Activated naive CD4-positive, alpha-beta T cell treated with anti-CD3 and anti-CD28 coated beads, Interleukin-2, amount 50 U/mL, for 24 hours (primary cell): ENCODE results near the gene TRIO.

Experiments
- H3K27ac Mint-ChIP-seq: one replicate; pipeline ENCODE4 v1.8.0; 2021; ENCODE audit warnings: mild to moderate bottlenecking, mixed read lengths
- H3K27me3 Mint-ChIP-seq: one replicate; pipeline ENCODE4 v1.8.0; 2021; ENCODE audit warnings: mixed read lengths
- H3K36me3 Mint-ChIP-seq: one replicate; pipeline ENCODE4 v1.8.0; 2021; ENCODE audit warnings: mixed read lengths
- H3K4me1 Mint-ChIP-seq: one replicate; pipeline ENCODE4 v1.8.0; 2021; ENCODE audit warnings: mixed read lengths
- H3K4me3 Mint-ChIP-seq: one replicate; pipeline ENCODE4 v1.8.0; 2021; ENCODE audit warnings: mild to moderate bottlenecking, mixed read lengths
- H3K9me3 Mint-ChIP-seq: one replicate; pipeline ENCODE4 v1.8.0; 2021; ENCODE audit warnings: mixed read lengths

Gene TRIO

GRCh38 chr5:14211818-14212803 lies 69.0 kb downstream of the TRIO start:
- Mint-ChIP-seq H3K4me3 (no peak overlapping the region), H3K27me3 (peaks cover 7% of the 10 kb centered on the region), H3K27ac (no peak overlapping the region), H3K4me1 (no peaks in the 10 kb centered on the region), H3K36me3 (no peaks in the 10 kb centered on the region), H3K9me3 (no peaks in the 10 kb centered on the region)

- Mint-ChIP-seq H3K9me3 (no peaks in the 10 kb centered on the region), H3K4me1 (no peaks in the 10 kb centered on the region), H3K36me3 (no peaks in the 10 kb centered on the region), H3K27me3 (peaks cover 7% of the 10 kb centered on the region), H3K27ac (no peak overlapping the region), H3K4me3 (no peak overlapping the region)
Measured at GRCh38 chr5:14212838-14213237, 69.7 kb downstream of the TRIO start.

- no peak overlapping the region for H3K27ac Mint-ChIP-seq
Measured at GRCh38 chr5:14213253-14213652, 70.1 kb downstream of the TRIO start.

GRCh38 chr5:14213813-14214585 lies 70.9 kb downstream of the TRIO start:
- H3K9me3 Mint-ChIP-seq = no peaks in the 10 kb centered on the region
- no peaks in the 10 kb centered on the region for H3K36me3 Mint-ChIP-seq
- no peak overlapping the region for H3K4me3 Mint-ChIP-seq
- H3K27me3 Mint-ChIP-seq = peaks cover 10% of the 10 kb centered on the region
- no peak overlapping the region for H3K27ac Mint-ChIP-seq
- no peaks in the 10 kb centered on the region for H3K4me1 Mint-ChIP-seq

More at GRCh38 chr5:14213253-14213652, 70.1 kb downstream of the TRIO start:
- no peak overlapping the region for H3K4me3 Mint-ChIP-seq
- H3K9me3 Mint-ChIP-seq = no peaks in the 10 kb centered on the region
- no peaks in the 10 kb centered on the region for H3K4me1 Mint-ChIP-seq
- no peaks in the 10 kb centered on the region for H3K36me3 Mint-ChIP-seq
- H3K27me3 Mint-ChIP-seq = peaks cover 8% of the 10 kb centered on the region

GRCh38 chr5:14215901-14216300 lies 72.8 kb downstream of the TRIO start:
- Mint-ChIP-seq H3K27me3 (peaks cover 14% of the 10 kb centered on the region), H3K4me3 (no peak overlapping the region), H3K36me3 (no peaks in the 10 kb centered on the region), H3K4me1 (no peaks in the 10 kb centered on the region), H3K9me3 (no peaks in the 10 kb centered on the region), H3K27ac (no peak overlapping the region)

GRCh38 chr5:14216372-14216771 lies 73.2 kb downstream of the TRIO start:
- Mint-ChIP-seq H3K27ac (no peak overlapping the region), H3K4me3 (no peak overlapping the region), H3K9me3 (no peaks in the 10 kb centered on the region)

GRCh38 chr5:14216902-14217301 lies 73.8 kb downstream of the TRIO start:
- no peaks in the 10 kb centered on the region for H3K36me3 Mint-ChIP-seq
- no peaks in the 10 kb centered on the region for H3K9me3 Mint-ChIP-seq
- peaks cover 16% of the 10 kb centered on the region for H3K27me3 Mint-ChIP-seq
- H3K4me1 Mint-ChIP-seq = no peaks in the 10 kb centered on the region
- no peak overlapping the region for H3K27ac Mint-ChIP-seq
- no peak overlapping the region for H3K4me3 Mint-ChIP-seq

More at GRCh38 chr5:14216372-14216771, 73.2 kb downstream of the TRIO start:
- Mint-ChIP-seq H3K27me3 (peaks cover 15% of the 10 kb centered on the region), H3K4me1 (no peaks in the 10 kb centered on the region), H3K36me3 (no peaks in the 10 kb centered on the region)

GRCh38 chr5:14217587-14217986 lies 74.4 kb downstream of the TRIO start:
- Mint-ChIP-seq H3K36me3 (no peaks in the 10 kb centered on the region), H3K4me3 (no peak overlapping the region), H3K4me1 (no peaks in the 10 kb centered on the region), H3K9me3 (no peaks in the 10 kb centered on the region), H3K27me3 (peaks cover 16% of the 10 kb centered on the region), H3K27ac (no peak overlapping the region)

GRCh38 chr5:14218011-14218410 lies 74.9 kb downstream of the TRIO start:
- H3K27ac Mint-ChIP-seq = no peak overlapping the region
- no peaks in the 10 kb centered on the region for H3K36me3 Mint-ChIP-seq
- H3K27me3 Mint-ChIP-seq = peaks cover 20% of the 10 kb centered on the region
- H3K4me1 Mint-ChIP-seq = no peaks in the 10 kb centered on the region
- H3K9me3 Mint-ChIP-seq = no peaks in the 10 kb centered on the region
- H3K4me3 Mint-ChIP-seq = no peak overlapping the region

GRCh38 chr5:14218480-14218879 lies 75.3 kb downstream of the TRIO start:
- Mint-ChIP-seq H3K9me3 (no peaks in the 10 kb centered on the region), H3K36me3 (no peaks in the 10 kb centered on the region), H3K4me1 (no peaks in the 10 kb centered on the region), H3K27ac (no peak overlapping the region), H3K27me3 (peaks cover 23% of the 10 kb centered on the region), H3K4me3 (no peak overlapping the region)

GRCh38 chr5:14218897-14219573 lies 75.9 kb downstream of the TRIO start:
- Mint-ChIP-seq H3K27ac (no peak overlapping the region), H3K36me3 (no peaks in the 10 kb centered on the region), H3K4me1 (no peaks in the 10 kb centered on the region), H3K27me3 (peaks cover 23% of the 10 kb centered on the region), H3K9me3 (no peaks in the 10 kb centered on the region), H3K4me3 (no peak overlapping the region)

- peaks cover 23% of the 10 kb centered on the region for H3K27me3 Mint-ChIP-seq
- H3K36me3 Mint-ChIP-seq = no peaks in the 10 kb centered on the region
- no peaks in the 10 kb centered on the region for H3K9me3 Mint-ChIP-seq
- H3K4me1 Mint-ChIP-seq = no peaks in the 10 kb centered on the region
- H3K4me3 Mint-ChIP-seq = no peak overlapping the region
- H3K27ac Mint-ChIP-seq = no peak overlapping the region
Measured at GRCh38 chr5:14219800-14220512, 76.8 kb downstream of the TRIO start.

- Mint-ChIP-seq H3K4me3 (no peak overlapping the region), H3K9me3 (no peaks in the 10 kb centered on the region), H3K4me1 (no peaks in the 10 kb centered on the region), H3K27ac (no peak overlapping the region), H3K27me3 (peaks cover 21% of the 10 kb centered on the region), H3K36me3 (no peaks in the 10 kb centered on the region)
Measured at GRCh38 chr5:14220642-14221041, 77.5 kb downstream of the TRIO start.

GRCh38 chr5:14221732-14222131 lies 78.6 kb downstream of the TRIO start:
- no peaks in the 10 kb centered on the region for H3K9me3 Mint-ChIP-seq
- H3K27me3 Mint-ChIP-seq = peaks cover 21% of the 10 kb centered on the region
- no peaks in the 10 kb centered on the region for H3K36me3 Mint-ChIP-seq
- no peak overlapping the region for H3K27ac Mint-ChIP-seq
- H3K4me1 Mint-ChIP-seq = no peaks in the 10 kb centered on the region
- H3K4me3 Mint-ChIP-seq = no peak overlapping the region

GRCh38 chr5:14222206-14222605 lies 79.1 kb downstream of the TRIO start:
- Mint-ChIP-seq H3K36me3 (no peaks in the 10 kb centered on the region), H3K27me3 (peaks cover 25% of the 10 kb centered on the region), H3K27ac (no peak overlapping the region), H3K4me3 (no peak overlapping the region), H3K4me1 (no peaks in the 10 kb centered on the region), H3K9me3 (no peaks in the 10 kb centered on the region)
